Erythroblast (primary cell): ENCODE results near the gene KCTD10.

Experiments used
- GATA1 ChIP-seq: IDR thresholded peaks from 2 replicates; pipeline ENCODE4 v1.6.1; 2011; ENCODE audit warnings: low read depth, mild to moderate bottlenecking, control low read depth, low read length, moderate library complexity
- POLR2A ChIP-seq: IDR thresholded peaks from 2 replicates; pipeline ENCODE4 v1.6.1; 2011; ENCODE audit warnings: mild to moderate bottlenecking, low read length

DNA sequence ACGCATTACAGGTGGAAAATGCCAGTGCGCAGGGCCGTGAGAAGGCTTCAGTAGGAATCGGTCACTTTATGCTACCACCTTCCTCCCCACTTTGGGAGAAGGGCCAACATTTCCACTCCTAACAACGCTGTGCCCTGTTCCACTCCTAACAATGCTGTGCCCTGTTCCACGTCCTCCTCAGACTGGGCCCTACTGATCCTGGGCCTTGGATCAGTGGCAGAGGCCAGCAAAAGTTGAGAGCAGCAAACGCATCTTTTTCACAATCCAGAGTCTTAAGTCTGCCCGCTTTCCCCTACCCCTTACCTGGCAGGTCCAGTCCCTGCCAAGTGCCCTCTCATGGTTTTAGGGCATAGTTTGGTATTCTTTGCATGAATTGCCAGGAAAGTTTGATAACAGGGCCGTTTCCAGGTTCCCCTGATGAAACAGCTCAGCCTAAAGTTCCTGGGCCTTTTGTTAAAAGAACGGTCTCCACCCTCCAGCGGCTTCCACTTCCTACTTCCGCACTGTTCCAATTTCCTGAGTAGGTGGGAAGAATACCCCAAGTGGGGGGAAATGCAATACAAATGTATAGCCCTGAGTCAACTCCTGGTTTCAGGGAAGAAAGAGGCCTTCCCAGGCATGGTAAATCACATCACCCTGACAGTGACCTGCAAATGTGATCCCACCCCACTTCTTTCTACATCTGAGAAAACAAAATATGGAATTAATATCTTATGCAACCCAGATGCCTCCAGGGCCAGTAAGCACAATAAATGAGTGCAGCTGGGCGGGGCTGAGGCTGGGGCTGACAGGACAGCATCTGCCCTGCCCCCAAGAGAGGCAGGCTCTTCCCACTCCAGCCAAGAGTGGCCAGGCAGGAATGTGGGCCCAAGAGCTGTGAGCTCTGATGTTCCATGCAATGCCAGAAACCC, 15.0 kb downstream of the KCTD10 start:
- no peak for TF ChIP-seq POLR2A
- no peak for TF ChIP-seq GATA1
